Activated CD4-positive, alpha-beta T cell treated with anti-CD3 and anti-CD28 coated beads, Interleukin-2, amount 50 U/mL, for 24 hours (primary cell): ENCODE measurements around the gene ERBB2.
A peak's percentile ranks its signal among the peaks of the same experiment; 100 is the strongest.
"Not testable (repeated sequence)": the region's sequence is repeated elsewhere in the genome, so short reads cannot be mapped to it uniquely, and the experiment has no call there.

Experiments
- DNase-seq, 2 donors: peaks; one replicate each; pipeline ENCODE4 v3.0.0-alpha.2; 2020; ENCODE audit warnings: low read depth in 1 of 2, low spot score in 1 of 2

Gene ERBB2

DNA sequence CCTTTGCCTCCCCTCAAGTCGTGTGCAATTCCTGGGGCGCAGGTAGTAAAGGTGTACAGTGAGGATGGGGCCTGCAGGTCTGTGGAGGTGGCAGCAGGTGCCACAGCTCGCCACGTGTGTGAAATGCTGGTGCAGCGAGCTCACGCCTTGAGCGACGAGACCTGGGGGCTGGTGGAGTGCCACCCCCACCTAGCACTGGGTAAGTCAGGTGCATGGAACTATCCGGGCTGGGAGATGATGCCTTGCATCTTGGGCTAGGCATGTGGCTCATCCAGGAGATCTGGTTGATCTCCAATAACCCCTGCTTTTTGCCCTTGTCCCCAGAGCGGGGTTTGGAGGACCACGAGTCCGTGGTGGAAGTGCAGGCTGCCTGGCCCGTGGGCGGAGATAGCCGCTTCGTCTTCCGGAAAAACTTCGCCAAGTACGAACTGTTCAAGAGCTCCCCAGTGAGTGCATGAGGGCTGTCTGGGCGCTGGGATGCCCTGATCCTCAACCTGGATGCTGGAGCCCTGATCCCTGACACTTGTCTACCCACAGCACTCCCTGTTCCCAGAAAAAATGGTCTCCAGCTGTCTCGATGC lies 43.1 kb downstream of the ERBB2 start:
- no peak for DNase-seq

DNA sequence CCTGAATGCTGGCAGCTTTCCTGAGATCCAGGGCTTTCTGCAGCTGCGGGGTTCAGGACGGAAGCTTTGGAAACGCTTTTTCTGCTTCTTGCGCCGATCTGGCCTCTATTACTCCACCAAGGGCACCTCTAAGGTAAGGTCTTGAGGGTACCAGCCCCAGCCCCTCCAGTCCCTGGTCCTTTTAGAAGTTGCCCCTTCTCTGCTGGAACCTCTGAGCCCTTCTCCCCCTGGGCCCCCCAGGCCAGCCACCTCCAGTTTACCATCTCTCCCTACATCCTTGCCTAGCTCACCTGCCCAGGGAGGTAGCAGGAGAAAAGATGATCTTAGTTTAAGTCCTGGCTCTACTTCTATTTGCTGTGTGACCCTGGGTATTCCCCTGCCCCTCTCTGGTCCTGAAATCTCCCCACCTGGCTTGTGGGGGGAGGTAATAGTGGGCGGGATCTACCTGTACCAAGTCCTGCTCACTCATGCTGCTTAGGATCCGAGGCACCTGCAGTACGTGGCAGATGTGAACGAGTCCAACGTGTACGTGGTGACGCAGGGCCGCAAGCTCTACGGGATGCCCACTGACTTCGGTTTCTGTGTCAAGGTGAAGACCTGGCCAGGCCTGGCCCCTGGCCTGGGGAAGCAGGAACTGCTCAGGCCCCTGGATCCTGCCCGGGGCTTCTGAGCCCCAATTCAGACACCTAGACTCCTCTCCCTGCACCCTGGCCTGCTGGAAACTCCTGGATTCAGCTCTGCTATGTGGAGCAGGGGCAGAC lies 44.4 kb downstream of the ERBB2 start:
- no peak for DNase-seq

GRCh38 chr17:39744836-39745215 lies 45.0 kb downstream of the ERBB2 start:
- DNase-seq: no peak

DNA sequence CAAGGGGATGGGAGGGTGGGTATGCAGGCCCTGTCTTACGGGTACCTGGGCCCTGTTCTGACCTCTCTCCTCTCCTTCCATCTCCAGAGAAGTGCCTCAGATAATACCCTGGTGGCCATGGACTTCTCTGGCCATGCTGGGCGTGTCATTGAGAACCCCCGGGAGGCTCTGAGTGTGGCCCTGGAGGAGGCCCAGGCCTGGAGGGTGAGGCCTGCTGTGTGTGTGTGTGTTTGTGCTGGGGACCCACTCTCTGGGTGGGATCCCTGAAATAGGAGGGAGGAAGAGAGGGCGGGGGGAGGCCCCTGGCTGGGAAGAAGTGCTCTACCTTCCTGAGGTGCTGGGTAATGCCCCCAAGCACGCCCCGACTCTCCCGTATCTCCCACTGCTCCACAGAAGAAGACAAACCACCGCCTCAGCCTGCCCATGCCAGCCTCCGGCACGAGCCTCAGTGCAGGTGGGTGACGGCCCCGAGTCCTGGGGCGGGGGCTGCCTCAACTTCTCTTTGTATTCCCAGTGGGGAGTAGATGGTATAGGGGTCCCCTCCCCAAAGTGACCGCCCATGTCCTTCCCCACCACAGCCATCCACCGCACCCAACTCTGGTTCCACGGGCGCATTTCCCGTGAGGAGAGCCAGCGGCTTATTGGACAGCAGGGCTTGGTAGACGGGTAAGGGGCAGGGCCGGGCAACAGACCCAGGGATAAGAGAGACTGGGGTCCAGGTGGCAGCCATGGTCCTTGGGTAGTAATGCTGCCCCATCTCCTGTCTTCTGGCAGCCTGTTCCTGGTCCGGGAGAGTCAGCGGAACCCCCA lies 45.7 kb downstream of the ERBB2 start:
- no peak for DNase-seq

GRCh38 chr17:39746145-39746461 lies 46.2 kb downstream of the ERBB2 start:
- DNase-seq: no peak

- DNase-seq: no peak
Measured at GRCh38 chr17:39747745-39748144, 47.9 kb downstream of the ERBB2 start.

DNA sequence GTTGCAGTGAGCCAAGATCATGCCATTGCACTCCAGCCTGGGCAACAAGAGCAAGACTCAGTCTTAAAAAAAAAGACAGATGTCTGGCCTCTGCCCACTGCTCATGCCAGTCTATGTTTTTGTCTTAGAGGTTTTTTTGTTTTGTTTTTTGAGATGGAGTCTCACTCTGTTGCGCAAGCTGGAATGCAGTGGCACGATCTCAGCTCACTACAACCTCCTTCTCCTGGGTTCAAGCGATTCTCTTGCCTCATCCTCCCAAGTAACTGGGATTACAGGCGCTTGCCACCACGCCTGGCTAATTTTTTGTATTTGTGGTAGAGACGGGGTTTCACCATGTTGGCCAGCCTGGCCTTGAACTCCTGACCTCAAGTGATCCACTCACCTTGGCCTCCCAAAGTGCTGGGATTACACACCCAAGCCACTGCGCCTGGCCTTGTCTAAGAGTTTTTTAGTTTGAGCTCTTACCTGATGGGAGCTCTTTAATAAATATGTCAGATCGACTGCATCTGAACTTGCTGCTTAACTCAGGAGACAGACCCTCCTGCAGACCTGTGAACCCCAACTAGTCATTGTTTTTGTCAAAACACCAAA lies 48.7 kb downstream of the ERBB2 start:
- DNase-seq: not testable (repeated sequence)

- no peak for DNase-seq
Measured at GRCh38 chr17:39750131-39751015, 50.5 kb downstream of the ERBB2 start.

GRCh38 chr17:39751016-39751543 lies 51.2 kb downstream of the ERBB2 start:
- DNase-seq: no peak

DNA sequence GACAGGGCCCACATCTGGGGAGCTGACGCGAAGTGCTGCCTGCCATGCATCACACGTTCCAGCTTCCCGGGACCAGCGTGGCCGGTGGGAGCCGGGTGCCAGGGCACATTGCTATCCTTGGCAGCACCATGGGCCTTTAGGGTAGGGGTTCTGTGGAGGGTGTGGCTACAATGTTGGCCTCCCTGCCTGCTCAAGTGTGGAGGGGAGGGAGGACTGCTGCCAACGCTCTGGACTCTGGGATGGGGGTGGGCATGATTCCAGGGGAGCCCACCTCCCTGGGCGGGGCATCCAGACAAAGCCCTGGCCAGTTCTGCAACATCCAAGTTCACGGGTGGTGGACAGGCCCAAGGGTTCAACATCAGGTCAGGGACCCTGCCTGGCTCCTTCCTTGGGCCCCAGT lies 51.8 kb downstream of the ERBB2 start:
- DNase-seq: no peak

DNA sequence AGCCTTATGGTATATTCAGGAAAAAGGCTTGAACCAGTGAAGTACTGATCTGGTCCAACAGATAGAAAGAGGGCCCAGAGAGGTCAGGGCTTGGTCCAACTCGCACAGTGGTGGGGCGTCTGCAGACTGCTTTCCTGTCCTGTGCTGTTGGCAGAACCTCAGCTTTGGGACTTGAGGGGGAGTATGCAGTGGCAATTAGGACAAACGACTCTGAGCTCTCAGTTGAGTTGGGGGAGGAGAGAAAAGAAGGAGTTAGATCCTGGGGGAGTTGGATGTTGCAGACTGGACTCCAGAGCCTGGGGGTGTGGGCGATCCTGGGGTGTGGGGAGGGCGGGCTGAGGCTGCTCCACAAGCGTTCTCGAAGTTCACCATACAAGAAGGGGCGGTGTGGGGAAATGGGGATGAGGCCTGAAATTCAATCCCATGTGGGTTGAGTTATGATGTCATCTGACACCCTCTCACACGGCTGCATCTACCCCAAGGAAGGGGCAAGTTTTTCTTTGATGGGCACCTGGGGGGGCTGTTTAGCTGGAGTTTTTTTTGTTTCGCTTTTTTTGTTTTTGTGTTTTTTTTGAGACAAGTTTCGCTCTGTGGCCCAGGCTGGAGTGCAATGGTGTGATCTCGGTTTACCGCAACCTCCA lies 52.5 kb downstream of the ERBB2 start:
- no peak for DNase-seq

DNA sequence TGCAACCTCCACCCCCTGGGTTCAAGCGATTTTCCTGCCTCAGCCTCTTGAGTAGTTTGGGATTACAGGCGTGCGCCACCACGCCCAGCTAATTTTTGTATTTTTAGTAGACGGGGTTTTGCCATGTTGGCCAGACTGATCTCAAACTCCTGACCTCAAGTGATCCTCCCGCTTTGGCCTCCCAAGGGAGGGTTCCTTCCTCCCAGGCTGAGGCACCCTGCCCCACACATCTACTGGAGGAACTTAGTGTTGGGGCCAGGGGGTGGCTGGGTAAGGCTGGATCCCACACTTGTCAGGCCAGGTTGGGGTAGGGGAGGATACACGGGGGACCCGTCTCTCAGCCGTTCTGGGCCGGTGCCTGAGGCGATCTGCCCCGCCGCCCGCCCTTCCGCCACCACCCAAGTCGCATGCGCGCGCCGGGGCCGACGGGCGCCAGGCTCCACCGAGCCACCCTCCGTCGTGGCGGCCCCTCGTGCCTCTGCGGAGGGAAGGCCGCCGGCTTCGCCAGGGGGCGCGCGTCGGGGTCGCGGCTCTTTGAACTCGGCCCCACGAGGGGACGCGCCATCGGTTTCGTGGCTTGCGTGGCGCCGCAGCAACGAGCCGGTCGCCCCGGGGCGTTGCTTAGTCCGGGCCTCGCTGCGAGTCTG lies 53.8 kb downstream of the ERBB2 start:
- no peak for DNase-seq

GRCh38 chr17:39754161-39754957 lies 54.5 kb downstream of the ERBB2 start:
- peak; percentile 87 to 89 for DNase-seq

- peak in 1 of 2 donors; percentile 14 for DNase-seq
Measured at GRCh38 chr17:39754958-39755553, 55.2 kb downstream of the ERBB2 start.

DNA sequence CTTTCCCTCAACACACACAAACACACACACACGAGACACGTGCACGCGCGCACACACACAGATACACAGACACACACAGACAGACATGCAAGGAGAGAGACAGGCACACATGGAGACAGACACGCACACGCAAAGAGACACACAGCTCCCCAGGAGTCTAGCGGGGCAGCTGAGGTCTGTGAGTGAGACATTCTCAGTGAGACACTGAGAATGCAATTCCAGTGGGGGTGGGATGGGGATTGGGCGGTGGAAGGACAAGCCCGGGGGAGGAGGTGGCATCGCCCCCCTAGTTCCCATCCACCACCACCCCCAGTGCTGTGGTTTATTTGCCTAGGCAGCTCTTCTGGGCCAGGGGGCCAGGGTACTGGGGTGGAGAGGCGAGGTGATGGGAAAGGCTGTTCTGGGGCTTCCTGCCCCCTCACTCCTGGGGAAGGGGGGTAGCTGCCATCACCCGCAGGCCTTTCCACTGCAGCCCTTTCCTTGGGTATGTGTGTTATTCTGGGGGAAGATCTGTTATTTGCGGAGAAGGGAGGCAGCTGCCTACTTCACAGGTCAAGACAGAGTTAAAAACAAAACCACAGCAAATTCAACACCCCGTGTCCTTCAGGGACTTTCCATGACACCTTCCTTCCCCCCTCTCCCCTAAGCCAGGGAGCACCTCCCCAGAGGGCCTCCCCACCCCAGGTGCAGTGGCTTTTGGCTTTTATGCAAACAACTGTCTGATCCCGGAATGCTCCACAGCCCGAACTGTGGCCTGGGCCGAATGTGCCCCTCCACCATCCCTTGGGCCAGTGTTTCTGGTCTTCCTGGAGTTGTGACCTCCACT lies 55.9 kb downstream of the ERBB2 start:
- DNase-seq: peak; percentile 20 to 55

DNA sequence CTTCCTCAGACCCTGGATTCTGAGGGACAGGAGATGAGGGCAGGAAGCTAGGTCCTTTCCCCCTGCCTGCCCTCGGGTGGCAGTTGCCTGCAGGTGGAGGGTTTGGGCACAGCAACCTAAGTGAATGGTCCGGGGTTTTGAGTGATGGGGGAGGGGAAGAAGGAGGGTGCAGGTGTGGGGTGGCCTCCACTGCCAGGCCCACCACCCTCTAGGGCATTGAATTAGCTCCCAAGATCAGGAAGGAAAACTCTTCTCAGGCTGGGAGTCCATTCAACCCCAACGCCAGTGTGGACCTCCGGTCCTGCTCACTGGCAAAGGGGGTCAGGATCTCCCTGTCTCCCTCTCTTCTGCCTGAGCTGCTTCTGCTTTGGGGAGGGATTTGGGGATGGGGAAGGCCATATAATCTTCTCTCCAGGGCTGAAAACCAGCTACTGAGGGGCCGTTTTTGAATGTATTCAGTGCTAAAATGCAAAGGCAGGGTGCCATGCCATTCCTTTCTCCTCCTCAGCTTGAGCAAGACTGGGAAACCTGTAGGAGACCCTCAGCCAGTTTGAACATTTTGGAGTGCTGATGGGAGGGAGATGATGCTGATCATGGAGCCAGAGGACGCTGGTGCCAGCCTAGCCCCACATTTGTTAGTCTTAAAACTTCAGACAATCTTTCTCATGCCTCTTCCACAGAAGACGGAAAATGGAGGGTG lies 56.7 kb downstream of the ERBB2 start:
- no peak for DNase-seq

DNA sequence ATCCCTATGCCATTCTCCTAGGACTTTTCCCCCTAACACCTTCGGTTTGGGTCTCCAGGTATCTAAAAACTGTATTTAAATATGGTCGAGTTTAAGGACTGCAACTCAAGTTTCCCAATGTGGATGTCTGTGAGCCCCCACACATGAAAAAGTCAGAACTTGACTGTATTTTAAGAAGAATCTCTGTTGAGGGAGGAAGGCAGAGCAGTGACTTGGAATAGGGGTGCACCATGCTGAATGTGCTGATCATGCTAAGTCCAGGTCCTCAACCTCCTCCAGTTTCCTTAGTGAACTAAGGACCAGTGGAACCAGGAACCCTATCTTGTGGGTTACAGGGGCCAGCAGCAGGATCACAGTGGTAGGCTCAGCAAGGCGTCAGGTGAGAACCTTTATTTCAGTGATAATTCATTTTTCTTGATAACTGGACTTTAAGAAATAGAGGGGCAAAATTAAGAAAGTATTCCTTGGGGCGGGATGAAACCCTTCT lies 57.4 kb downstream of the ERBB2 start:
- no peak for DNase-seq
